H1 (cell line): ENCODE data around the gene SLC23A1. TPM values are rescaled to one million over a fixed set of nuclear protein-coding genes. Genes with fewer than 3 reads are reported as not detected.
A peak's percentile ranks its signal among the peaks of the same experiment; 100 is the strongest.

ENCODE experiments used
- CTCF ChIA-PET: fragments of 300-600 bp; sonication (Branson Sonifier 250); formaldehyde crosslinking; loops from one replicate; lab custom pipeline; 2021; ENCODE audit not compliant: partially characterized antibody; lab: Charles Lee
- POLR2A ChIA-PET: fragments of 300-600 bp; sonication (Branson Sonifier 250); formaldehyde crosslinking; loops from one replicate; lab custom pipeline; 2021; ENCODE audit warnings: inconsistent platforms; ENCODE audit not compliant: partially characterized antibody; lab: Charles Lee
- DNase-seq, 2 experiments: peaks; one replicate each; pipeline versions ENCODE4 v3.0.0 to v3.0.0-alpha.2; 2010 to 2022; ENCODE audit warnings: low spot score in 2 of 2, low read depth in 1 of 2, mixed read lengths in 1 of 2
- FAIRE-seq: peaks from 2 replicates; lab custom pipeline; 2011; peaks lifted over from hg19 to GRCh38; lab: Jason Lieb, UNC
- H2AFZ ChIP-seq: 2 replicates; pipeline ENCODE4 v1.8.1; 2012; ENCODE audit warnings: low read length, inconsistent platforms
- H2AK5ac ChIP-seq: 2 replicates; pipeline ENCODE4 v1.6.1; 2013; ENCODE audit warnings: low read depth, low read length
- H2BK120ac ChIP-seq: replicated peaks from 2 replicates; pipeline ENCODE3; 2013; ENCODE audit warnings: low read depth, low read length, inconsistent platforms
- H2BK12ac ChIP-seq: 2 replicates; pipeline ENCODE4 v1.6.1; 2013; ENCODE audit warnings: low read depth, low read length
- H2BK15ac ChIP-seq: 2 replicates; pipeline ENCODE4 v1.6.1; 2013; ENCODE audit warnings: low read length
- H2BK20ac ChIP-seq: 2 replicates; pipeline ENCODE4 v1.6.1; 2013; ENCODE audit warnings: low read length
- H2BK5ac ChIP-seq: 2 replicates; pipeline ENCODE4 v1.6.1; 2013; ENCODE audit warnings: low read depth, low read length
- H3K14ac ChIP-seq: 2 replicates; pipeline ENCODE4 v1.6.1; 2013; ENCODE audit warnings: inconsistent platforms; ENCODE audit not compliant: insufficient read length
- H3K18ac ChIP-seq: 2 replicates; pipeline ENCODE4 v1.6.1; 2013; ENCODE audit warnings: low read length; ENCODE audit errors: extremely low read depth
- H3K23ac ChIP-seq: 2 replicates; pipeline ENCODE4 v1.6.1; 2013; ENCODE audit warnings: inconsistent platforms; ENCODE audit not compliant: insufficient read length
- H3K23me2 ChIP-seq: 2 replicates; pipeline ENCODE4 v1.6.1; 2013; ENCODE audit warnings: low read depth, low read length
- H3K27ac ChIP-seq: 2 replicates; pipeline ENCODE4 v1.6.1; 2011; ENCODE audit warnings: low read depth, low read length, inconsistent platforms
- H3K27me3 ChIP-seq, 4 experiments: replicated peaks in 1 of 4; 1 replicate in 1 of 4; 2 replicates in 3 of 4; pipeline versions ENCODE4 v1.6.1 to v1.8.1; 2011 to 2013; ENCODE audit warnings: low read length in 3 of 4, mild to moderate bottlenecking in 3 of 4, inconsistent platforms in 2 of 4, mixed read lengths in 2 of 4, moderate library complexity in 1 of 4; ENCODE audit not compliant: control insufficient read depth in 3 of 4, insufficient read depth in 3 of 4; ENCODE audit errors: extremely low read depth in 1 of 4
- H3K36me3 ChIP-seq, 4 experiments: 2 replicates each; pipeline versions ENCODE4 v1.6.1 to v1.8.1; 2011 to 2013; ENCODE audit warnings: mild to moderate bottlenecking in 4 of 4, low read length in 3 of 4, moderate library complexity in 2 of 4, control low read depth in 1 of 4, inconsistent platforms in 1 of 4; ENCODE audit not compliant: insufficient read depth in 4 of 4, control insufficient read depth in 2 of 4
- H3K4ac ChIP-seq: replicated peaks from 2 replicates; pipeline ENCODE3; 2013; ENCODE audit warnings: low read length, low read depth, mixed read lengths, inconsistent platforms; ENCODE audit not compliant: insufficient read length
- H3K4me1 ChIP-seq, 4 experiments: replicated peaks in 1 of 4; 1 replicate in 1 of 4; 2 replicates in 3 of 4; pipeline versions ENCODE4 v1.6.1 to v1.8.1; 2011 to 2013; ENCODE audit warnings: low read length in 3 of 4, inconsistent platforms in 2 of 4, mixed read lengths in 1 of 4; ENCODE audit not compliant: insufficient read depth in 4 of 4, control insufficient read depth in 3 of 4
- H3K4me2 ChIP-seq, 2 experiments: 2 replicates each; pipeline versions ENCODE4 v1.6.1 to v1.8.1; 2011 to 2013; ENCODE audit warnings: low read depth in 2 of 2, low read length in 2 of 2, control low read depth in 1 of 2, inconsistent platforms in 1 of 2, mild to moderate bottlenecking in 1 of 2; ENCODE audit not compliant: insufficient read depth in 1 of 2
- H3K4me3 ChIP-seq, 4 experiments: fragments of 200-600, 300-600 bp in 1 of 4; sonication (generic), shearing (Covaris generic), sonication (Bioruptor Twin) in 1 of 4; 2 replicates each; pipeline versions ENCODE4 v1.5.1 to v1.8.1; 2011 to 2016; ENCODE audit warnings: low read length in 4 of 4, low read depth in 3 of 4, control low read depth in 2 of 4, inconsistent platforms in 2 of 4, mild to moderate bottlenecking in 2 of 4, mixed read lengths in 1 of 4, moderate library complexity in 1 of 4; ENCODE audit not compliant: insufficient read depth in 2 of 4; ENCODE audit errors: extremely low read depth in 1 of 4
- H3K56ac ChIP-seq: replicated peaks from 2 replicates; pipeline ENCODE3; 2013; ENCODE audit warnings: low read depth, mild to moderate bottlenecking, mixed read lengths, low read length, inconsistent platforms; ENCODE audit not compliant: insufficient read length
- H3K79me1 ChIP-seq: 2 replicates; pipeline ENCODE4 v1.6.1; 2013; ENCODE audit warnings: low read depth, low read length, control low read depth
- H3K79me2 ChIP-seq, 2 experiments: 2 replicates each; pipeline versions ENCODE4 v1.6.1 to v1.8.1; 2012 to 2013; ENCODE audit warnings: low read length in 2 of 2, mild to moderate bottlenecking in 2 of 2, inconsistent platforms in 1 of 2; ENCODE audit not compliant: insufficient read depth in 2 of 2, control insufficient read depth in 1 of 2
- H3K9ac ChIP-seq, 4 experiments: replicated peaks in 1 of 4; 1 replicate in 1 of 4; 2 replicates in 3 of 4; pipeline versions ENCODE4 v1.6.1 to v1.8.1; 2011 to 2013; ENCODE audit warnings: low read depth in 3 of 4, low read length in 3 of 4, control low read depth in 2 of 4, mild to moderate bottlenecking in 2 of 4, moderate library complexity in 2 of 4, inconsistent platforms in 1 of 4; ENCODE audit errors: extremely low read depth in 1 of 4
- H3K9me3 ChIP-seq, 2 experiments: 2 replicates each; pipeline versions ENCODE4 v1.6.1 to v1.8.1; 2012 to 2013; ENCODE audit warnings: mild to moderate bottlenecking in 2 of 2, moderate library complexity in 2 of 2, control low read depth in 1 of 2, inconsistent platforms in 1 of 2, low read depth in 1 of 2, low read length in 1 of 2, mixed read lengths in 1 of 2; ENCODE audit not compliant: insufficient read depth in 2 of 2
- H4K20me1 ChIP-seq, 2 experiments: replicated peaks in 1 of 2; 2 replicates each; pipeline versions ENCODE3 to v1.8.1; 2011 to 2013; ENCODE audit warnings: inconsistent platforms in 2 of 2, low read length in 2 of 2, mild to moderate bottlenecking in 1 of 2; ENCODE audit not compliant: insufficient read depth in 2 of 2, control insufficient read depth in 1 of 2
- H4K5ac ChIP-seq: 2 replicates; pipeline ENCODE4 v1.6.1; 2013; ENCODE audit warnings: low read length, low read depth, mixed read lengths, inconsistent platforms; ENCODE audit not compliant: insufficient read length
- H4K8ac ChIP-seq: 2 replicates; pipeline ENCODE4 v1.8.0; 2013; ENCODE audit warnings: mild to moderate bottlenecking, moderate library complexity, low read length, inconsistent platforms; ENCODE audit not compliant: insufficient read depth; ENCODE audit errors: extremely low read depth
- H4K91ac ChIP-seq: replicated peaks from 2 replicates; pipeline ENCODE3; 2013; ENCODE audit warnings: low read length, mixed read lengths, inconsistent platforms; ENCODE audit not compliant: insufficient read length
- BCL11A ChIP-seq, 2 experiments: IDR thresholded peaks; one replicate each; pipeline ENCODE4 v1.6.1; 2011; ENCODE audit warnings: low read depth in 2 of 2, low read length in 2 of 2, mild to moderate bottlenecking in 2 of 2
- CBX8 ChIP-seq: fragments of 300-800, 300-1000 bp; sonication (generic); IDR thresholded peaks from 2 replicates; pipeline ENCODE4 v1.7.1; 2016; ENCODE audit warnings: low read depth, low read length, borderline replicate concordance
- EP300 ChIP-seq, 2 experiments: IDR thresholded peaks; 1 replicate in 1 of 2; 2 replicates in 1 of 2; pipeline ENCODE4 v1.6.1; 2011 to 2012; ENCODE audit warnings: low read depth in 2 of 2, low read length in 2 of 2, mild to moderate bottlenecking in 2 of 2, borderline replicate concordance in 1 of 2, inconsistent platforms in 1 of 2, moderate library complexity in 1 of 2
- EZH2 ChIP-seq: fragments of 200-600 bp; sonication (generic); IDR thresholded peaks from 2 replicates; pipeline ENCODE4 v1.7.1; 2012; ENCODE audit warnings: low read depth, mild to moderate bottlenecking, moderate library complexity, low read length, inconsistent platforms; ENCODE audit not compliant: severe bottlenecking
- POLR2A ChIP-seq, 2 experiments: IDR thresholded peaks; 1 replicate in 1 of 2; 2 replicates in 1 of 2; pipeline ENCODE4 v1.6.1; 2011; ENCODE audit warnings: low read depth in 2 of 2, low read length in 2 of 2, mild to moderate bottlenecking in 2 of 2; ENCODE audit errors: control extremely low read depth in 1 of 2
- RAD21 ChIP-seq, 2 experiments: IDR thresholded peaks in 1 of 2; conservative IDR thresholded peaks in 1 of 2; 2 replicates each; pipeline ENCODE4 v1.6.1; 2011; ENCODE audit warnings: low read depth in 2 of 2, low read length in 2 of 2, improper control_type of control experiment in 1 of 2, inconsistent platforms in 1 of 2, mild to moderate bottlenecking in 1 of 2, moderate library complexity in 1 of 2
- RNF2 ChIP-seq: fragments of 200-900, 300-1000 bp; sonication (generic); IDR thresholded peaks from 2 replicates; pipeline ENCODE4 v1.7.1; 2016; ENCODE audit warnings: borderline replicate concordance, low read depth, mild to moderate bottlenecking, antibody characterized with exemption, low read length; ENCODE audit not compliant: poor library complexity, severe bottlenecking; ENCODE audit errors: missing control alignments
- SIX5 ChIP-seq: IDR thresholded peaks from 2 replicates; pipeline ENCODE4 v1.6.1; 2011; ENCODE audit warnings: mild to moderate bottlenecking, low read depth, low read length
- ZNF274 ChIP-seq: IDR thresholded peaks from 2 replicates; pipeline ENCODE4 v1.7.0; 2012; ENCODE audit warnings: low read length, borderline replicate concordance; ENCODE audit errors: extremely low read depth
- WGBS, 2 experiments: shearing (Covaris generic) in 1 of 2; methylation state at CpG; one replicate each; pipeline versions ENCODE4 v1.1.6 to v1.1.7; 2013 to 2015; ENCODE audit warnings: low lambda C conversion rate in 2 of 2, mixed read lengths in 2 of 2, inconsistent platforms in 1 of 2, low coverage in 1 of 2, missing lambda C conversion rate in 1 of 2; ENCODE audit not compliant: insufficient replicate concordance in 2 of 2, insufficient coverage in 1 of 2, insufficient read length in 1 of 2; ENCODE audit errors: extremely low coverage in 1 of 2, missing lambda C conversion rate in 1 of 2; 5-methylcytosine and 5-hydroxymethylcytosine counted together
- polyA plus RNA-seq, 7 experiments: library from polyadenylated mRNA; depleted of rRNA in 3 of 7; stranded (reverse) in 5 of 7; unstranded in 2 of 7; fragments of >200 nt in 5 of 7; fragments of 200-250 nt in 2 of 7; gene quantifications; 1 replicate in 5 of 7; 2 replicates in 1 of 7; 4 replicates in 1 of 7; pipeline versions ENCODE4 v1.2.1 to v1.2.3, GENCODE V29; 2011 to 2013; ENCODE audit warnings: missing spikeins in 2 of 7, mixed read lengths in 2 of 7
- total RNA-seq: library from RNA; stranded (reverse); fragmentation: NEBNext Ultra II Directional; extraction: Animal tissue kit (Norgen Biotek cat#: 25700); gene quantifications from 2 replicates; pipeline ENCODE4 v1.2.1, GENCODE V29; 2021
- TF ChIP-seq, protein P1 (sequence below): IDR thresholded peaks from 2 replicates; pipeline ENCODE4 v1.6.1; 2012; ENCODE audit warnings: low read length, inconsistent platforms

SLC23A1 gene
- total and polyA plus RNA-seq, 2 of the 8 experiments (the other 6 are each of a cell fraction or from before 2014, with no cell fraction given): not detected

DNA sequence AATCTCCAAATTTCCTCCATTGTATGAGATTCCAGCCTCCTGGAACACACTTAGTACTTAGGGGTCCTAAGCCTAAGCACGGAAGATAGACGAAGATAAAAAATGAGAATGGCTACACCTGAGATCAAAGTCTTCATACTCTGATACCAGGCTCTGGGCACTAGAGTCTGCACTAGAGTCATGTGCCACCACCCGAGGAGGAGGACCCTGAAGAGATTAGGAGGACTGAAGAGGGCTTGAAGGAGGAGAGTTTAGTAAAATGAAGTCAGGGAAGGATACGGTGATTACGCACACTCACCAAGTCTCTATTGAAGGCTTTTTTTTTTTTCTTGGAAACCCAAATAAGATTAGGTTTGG is 21.4 kb upstream of the SLC23A1 start:
- peak overlapping the region; percentile 32 to 84 (median 75); a peak in 5 of 8 replicates for H3K4me3 ChIP-seq
- H2BK15ac ChIP-seq: no peak overlapping the region
- H2AFZ ChIP-seq: peak overlapping the region; percentile 22; the same call in 1 of the 2 replicates
- ChIA-PET POLR2A (interaction anchor here (0.6 to 2.2 kb wide), 11 partner anchors 9 to 121 kb away, joined by 3 to 8 read pairs (median 4); partner anchors contain the start of genes DNAJC18 and MATR3), CTCF (no interaction called here)
- peak overlapping the region; percentile 1; the same call in 1 of the 2 replicates for H2BK12ac ChIP-seq
- H3K79me1 ChIP-seq: no peaks in the 10 kb centered on the region
- no peaks in the 10 kb centered on the region; a peak in 2 of 4 replicates for H3K79me2 ChIP-seq
- H3K23ac ChIP-seq: no peak overlapping the region
- H4K91ac ChIP-seq: no peak overlapping the region
- H3K4ac ChIP-seq: no peak overlapping the region
- H3K23me2 ChIP-seq: peaks cover 4% of the 10 kb centered on the region; the same call in 1 of the 2 replicates
- H4K5ac ChIP-seq: no peak overlapping the region
- H4K8ac ChIP-seq: no peak overlapping the region
- H3K9ac ChIP-seq: peak overlapping the region in 1 of 4 experiments; percentile 58; a peak in 2 of 7 replicates
- peaks cover 0 to 1% of the 10 kb centered on the region in 2 experiments for H4K20me1 ChIP-seq
- H3K27ac ChIP-seq: no peak overlapping the region
- FAIRE-seq: no peak
- H3K9me3 ChIP-seq: no peaks in the 10 kb centered on the region
- peaks cover 0 to 8% (median 4%) of the 10 kb centered on the region in 4 experiments; a peak in 6 of 7 replicates for H3K4me1 ChIP-seq
- peaks cover 0 to 6% (median 3%) of the 10 kb centered on the region in 4 experiments; a peak in 2 of 8 replicates for H3K36me3 ChIP-seq
- no peak overlapping the region for H2BK20ac ChIP-seq
- TF ChIP-seq RNF2: no peak
- no peak for TF ChIP-seq RAD21 (IDR thresholded peaks at IDR 0.05 in 1 of 2, conservative IDR thresholded peaks at IDR 0.05 in 1 of 2; ENCODE audit: low read depth in 2 of 2, low read length in 2 of 2)
- no peak for TF ChIP-seq ZNF274
- TF ChIP-seq EP300 (IDR thresholded peaks at IDR 0.05; ENCODE audit: borderline replicate concordance in 1 of 2, low read depth in 2 of 2, low read length in 2 of 2): no peak
- TF ChIP-seq, protein P1, sequence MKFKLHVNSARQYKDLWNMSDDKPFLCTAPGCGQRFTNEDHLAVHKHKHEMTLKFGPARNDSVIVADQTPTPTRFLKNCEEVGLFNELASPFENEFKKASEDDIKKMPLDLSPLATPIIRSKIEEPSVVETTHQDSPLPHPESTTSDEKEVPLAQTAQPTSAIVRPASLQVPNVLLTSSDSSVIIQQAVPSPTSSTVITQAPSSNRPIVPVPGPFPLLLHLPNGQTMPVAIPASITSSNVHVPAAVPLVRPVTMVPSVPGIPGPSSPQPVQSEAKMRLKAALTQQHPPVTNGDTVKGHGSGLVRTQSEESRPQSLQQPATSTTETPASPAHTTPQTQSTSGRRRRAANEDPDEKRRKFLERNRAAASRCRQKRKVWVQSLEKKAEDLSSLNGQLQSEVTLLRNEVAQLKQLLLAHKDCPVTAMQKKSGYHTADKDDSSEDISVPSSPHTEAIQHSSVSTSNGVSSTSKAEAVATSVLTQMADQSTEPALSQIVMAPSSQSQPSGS: no peak
- no peak for TF ChIP-seq EZH2
- no peak for TF ChIP-seq CBX8
- no peak for TF ChIP-seq POLR2A (IDR thresholded peaks at IDR 0.05; ENCODE audit: control extremely low read depth in 1 of 2, low read depth in 2 of 2, low read length in 2 of 2)
- TF ChIP-seq BCL11A (IDR thresholded peaks at IDR 0.05; ENCODE audit: low read depth in 2 of 2, low read length in 2 of 2): no peak
- no peak for TF ChIP-seq SIX5
- TF ChIP-seq, all 59 proteins: peak for 0
- 0 out of 7 replicates have a peak, but pooled peaks cover 0 to 4% (median 0%) of the 10 kb centered on the region in 4 experiments for H3K27me3 ChIP-seq
- 90% methylated on average over 5 of the region's 5 CpGs; no CpG with 5 or more reads in 1 of the 2 experiments for WGBS, 2 experiments
- H3K4me2 ChIP-seq: peak overlapping the region; percentile 74 to 96
- 0 out of 2 replicates have a peak overlapping the region, but pooled peaks have one; percentile 79 for H3K18ac ChIP-seq
- no peak overlapping the region for H2BK120ac ChIP-seq
- no peak overlapping the region for H3K56ac ChIP-seq
- peak overlapping the region; percentile 86; the same call in 1 of the 2 replicates for H2BK5ac ChIP-seq
- DNase-seq: no peak
- H3K14ac ChIP-seq: no peak overlapping the region
- no peak overlapping the region for H2AK5ac ChIP-seq
